OCI-LY7 (cell line): Measurements from ENCODE around the gene CSNK1D.

ENCODE experiments used
- CTCF ChIP-seq: fragments of 200-600 bp; sonication (generic); conservative IDR thresholded peaks from 2 replicates; pipeline ENCODE4 v1.5.1; 2014; ENCODE audit warnings: mild to moderate bottlenecking, antibody characterized with exemption, low read length, moderate library complexity, mixed read lengths
- EZH2phosphoT487 ChIP-seq: fragments of 200-600 bp; sonication (generic); IDR thresholded peaks from 2 replicates; pipeline ENCODE4 v1.6.1; 2018; ENCODE audit warnings: low read depth, borderline replicate concordance, mild to moderate bottlenecking, mixed run types, antibody characterized with exemption, low read length, moderate library complexity, mixed read lengths

GRCh38 chr17:82230609-82231311 is 42.7 kb downstream of the CSNK1D start:
- peak; percentile 37; the same call in 1 of the 2 replicates for TF ChIP-seq CTCF
- no peak for TF ChIP-seq EZH2phosphoT487
